T-helper 2 cell treated with Interferon-gamma antibody and Interleukin-4, amounts not matched to agents 5 μg/mL and 100 μg/mL, for 36 hours (primary cell): ENCODE measurements around the gene C10orf62.

Experiments
- DNase-seq: peaks from one replicate; pipeline ENCODE4 v3.0.0; 2021; ENCODE audit warnings: low spot score
- H3K27ac Mint-ChIP-seq: one replicate; pipeline ENCODE4 v1.8.0; 2021; ENCODE audit warnings: mild to moderate bottlenecking, mixed read lengths
- H3K27me3 Mint-ChIP-seq: one replicate; pipeline ENCODE4 v1.8.0; 2021; ENCODE audit warnings: low read depth, mixed read lengths
- H3K36me3 Mint-ChIP-seq: one replicate; pipeline ENCODE4 v1.8.0; 2021; ENCODE audit warnings: low read depth, mixed read lengths
- H3K4me1 Mint-ChIP-seq: one replicate; pipeline ENCODE4 v1.8.0; 2021; ENCODE audit warnings: low read depth, mixed read lengths
- H3K4me3 Mint-ChIP-seq: one replicate; pipeline ENCODE4 v1.8.0; 2022; ENCODE audit warnings: mild to moderate bottlenecking, moderate library complexity, mixed read lengths
- H3K9me3 Mint-ChIP-seq: one replicate; pipeline ENCODE4 v1.8.0; 2021; ENCODE audit warnings: mixed read lengths

Gene C10orf62

GRCh38 chr10:97587183-97587582, 2.3 kb upstream of the C10orf62 start:
- no peaks in the 10 kb centered on the region for H3K4me1 Mint-ChIP-seq
- H3K9me3 Mint-ChIP-seq = no peaks in the 10 kb centered on the region
- H3K27ac Mint-ChIP-seq = no peak overlapping the region
- H3K36me3 Mint-ChIP-seq = no peaks in the 10 kb centered on the region
- no peak for DNase-seq
- H3K27me3 Mint-ChIP-seq = no peaks in the 10 kb centered on the region
- H3K4me3 Mint-ChIP-seq = no peak overlapping the region

- no peak for DNase-seq
- Mint-ChIP-seq H3K36me3 (no peaks in the 10 kb centered on the region), H3K9me3 (no peaks in the 10 kb centered on the region), H3K4me1 (no peaks in the 10 kb centered on the region), H3K27ac (no peak overlapping the region), H3K27me3 (no peaks in the 10 kb centered on the region), H3K4me3 (no peak overlapping the region)
Observed at GRCh38 chr10:97590082-97590747, 694 bp downstream of the C10orf62 start.

- Mint-ChIP-seq H3K4me3 (no peak overlapping the region), H3K36me3 (no peaks in the 10 kb centered on the region), H3K9me3 (no peaks in the 10 kb centered on the region), H3K4me1 (no peaks in the 10 kb centered on the region), H3K27me3 (no peaks in the 10 kb centered on the region), H3K27ac (no peak overlapping the region)
- DNase-seq = no peak
Observed at GRCh38 chr10:97590748-97591495, 1.4 kb downstream of the C10orf62 start.

- no peak for DNase-seq
Observed at GRCh38 chr10:97593421-97593820, 3.9 kb downstream of the C10orf62 start.

GRCh38 chr10:97596101-97597082, 6.9 kb downstream of the C10orf62 start:
- DNase-seq = no peak
- H3K27me3 Mint-ChIP-seq = no peaks in the 10 kb centered on the region
- H3K27ac Mint-ChIP-seq = no peak overlapping the region
- no peaks in the 10 kb centered on the region for H3K4me1 Mint-ChIP-seq
- no peaks in the 10 kb centered on the region for H3K36me3 Mint-ChIP-seq
- no peaks in the 10 kb centered on the region for H3K9me3 Mint-ChIP-seq
- no peak overlapping the region for H3K4me3 Mint-ChIP-seq

More at GRCh38 chr10:97593421-97593820, 3.9 kb downstream of the C10orf62 start:
- no peaks in the 10 kb centered on the region for H3K36me3 Mint-ChIP-seq
- H3K4me3 Mint-ChIP-seq = no peak overlapping the region
- H3K9me3 Mint-ChIP-seq = no peaks in the 10 kb centered on the region
- H3K4me1 Mint-ChIP-seq = no peaks in the 10 kb centered on the region
- H3K27me3 Mint-ChIP-seq = no peaks in the 10 kb centered on the region
- H3K27ac Mint-ChIP-seq = no peak overlapping the region

- Mint-ChIP-seq H3K27me3 (no peaks in the 10 kb centered on the region), H3K36me3 (no peaks in the 10 kb centered on the region), H3K9me3 (no peaks in the 10 kb centered on the region), H3K27ac (no peak overlapping the region), H3K4me1 (no peaks in the 10 kb centered on the region), H3K4me3 (no peak overlapping the region)
- no peak for DNase-seq
Observed at GRCh38 chr10:97597778-97598177, 8.3 kb downstream of the C10orf62 start.

- Mint-ChIP-seq H3K27ac (no peak overlapping the region), H3K36me3 (no peaks in the 10 kb centered on the region), H3K4me3 (no peak overlapping the region), H3K27me3 (no peaks in the 10 kb centered on the region), H3K9me3 (no peaks in the 10 kb centered on the region), H3K4me1 (no peaks in the 10 kb centered on the region)
- no peak for DNase-seq
Observed at GRCh38 chr10:97598407-97599271, 9.1 kb downstream of the C10orf62 start.

GRCh38 chr10:97599272-97599619, 9.7 kb downstream of the C10orf62 start:
- DNase-seq = no peak
- Mint-ChIP-seq H3K9me3 (no peaks in the 10 kb centered on the region), H3K27ac (no peak overlapping the region), H3K27me3 (no peaks in the 10 kb centered on the region), H3K36me3 (no peaks in the 10 kb centered on the region), H3K4me3 (no peak overlapping the region), H3K4me1 (no peaks in the 10 kb centered on the region)

GRCh38 chr10:97600616-97601015, 11.1 kb downstream of the C10orf62 start:
- no peak overlapping the region for H3K4me3 Mint-ChIP-seq
- H3K27ac Mint-ChIP-seq = no peak overlapping the region
- no peaks in the 10 kb centered on the region for H3K4me1 Mint-ChIP-seq
- DNase-seq = no peak
- no peaks in the 10 kb centered on the region for H3K27me3 Mint-ChIP-seq
- H3K36me3 Mint-ChIP-seq = no peaks in the 10 kb centered on the region
- no peaks in the 10 kb centered on the region for H3K9me3 Mint-ChIP-seq

GRCh38 chr10:97601268-97602215, 12.0 kb downstream of the C10orf62 start:
- Mint-ChIP-seq H3K4me1 (no peaks in the 10 kb centered on the region), H3K4me3 (no peak overlapping the region), H3K36me3 (no peaks in the 10 kb centered on the region), H3K27ac (no peak overlapping the region), H3K9me3 (no peaks in the 10 kb centered on the region), H3K27me3 (peaks cover 2% of the 10 kb centered on the region)
- DNase-seq = no peak

- Mint-ChIP-seq H3K4me3 (no peak overlapping the region), H3K27ac (no peak overlapping the region), H3K4me1 (no peaks in the 10 kb centered on the region)
Observed at GRCh38 chr10:97607095-97607636, 17.6 kb downstream of the C10orf62 start.

GRCh38 chr10:97608991-97609561, 19.6 kb downstream of the C10orf62 start:
- Mint-ChIP-seq H3K4me1 (no peaks in the 10 kb centered on the region), H3K36me3 (no peaks in the 10 kb centered on the region)

More at GRCh38 chr10:97607095-97607636, 17.6 kb downstream of the C10orf62 start:
- Mint-ChIP-seq H3K9me3 (no peaks in the 10 kb centered on the region), H3K27me3 (peaks cover 2% of the 10 kb centered on the region), H3K36me3 (no peaks in the 10 kb centered on the region)
- no peak for DNase-seq

More at GRCh38 chr10:97608991-97609561, 19.6 kb downstream of the C10orf62 start:
- H3K4me3 Mint-ChIP-seq = no peak overlapping the region
- no peak for DNase-seq
- no peak overlapping the region for H3K27ac Mint-ChIP-seq
- no peaks in the 10 kb centered on the region for H3K9me3 Mint-ChIP-seq
- H3K27me3 Mint-ChIP-seq = peaks cover 2% of the 10 kb centered on the region
